GM12892 (cell line): ENCODE data around the gene WWC2.

Source experiments
- POLR2A ChIP-seq: IDR thresholded peaks from 2 replicates; pipeline ENCODE4 v1.6.1; 2011; ENCODE audit warnings: low read depth, low read length, control low read depth
- TAF1 ChIP-seq: IDR thresholded peaks from 2 replicates; pipeline ENCODE4 v1.6.1; 2011; ENCODE audit warnings: low read depth, mild to moderate bottlenecking, control low read depth, low read length, borderline replicate concordance

- no peak for TF ChIP-seq POLR2A
- no peak for TF ChIP-seq TAF1
Measured at GRCh38 chr4:183254162-183254561, 155.1 kb downstream of the WWC2 start.
